Measurements from ENCODE around the gene DYRK1B.
"Not testable (repeated sequence)": the region's sequence is repeated elsewhere in the genome, so short reads cannot be mapped to it uniquely, and the experiment has no call there.

DNA sequence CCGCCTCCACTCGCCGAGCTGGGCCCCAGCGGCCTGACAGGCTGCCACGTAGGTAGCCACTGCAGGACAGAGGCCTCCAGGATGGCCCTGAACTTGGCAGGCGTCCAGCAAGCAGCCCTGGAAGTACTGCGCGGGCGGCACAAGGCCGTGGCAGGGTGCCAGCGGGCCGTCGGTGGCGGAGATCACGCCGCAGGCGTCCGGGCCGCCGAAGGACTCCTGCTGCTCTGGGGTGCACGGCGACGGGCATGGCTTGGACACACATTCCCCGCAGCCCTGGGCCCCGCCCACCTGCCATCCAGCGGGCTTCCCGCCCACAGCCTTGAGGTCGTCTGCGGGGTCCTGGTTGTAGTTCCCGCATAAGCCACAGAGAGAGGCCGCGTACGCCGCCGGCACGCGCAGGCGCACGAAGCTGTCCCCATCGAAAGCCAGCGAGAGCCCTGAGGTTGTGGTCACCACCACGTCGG lies 41.5 kb upstream of the DYRK1B start:
- TF ChIP-seq ZNF624 (tag by site-specific recombination; IDR thresholded peaks at IDR 0.05); ZNF76 (tag by site-specific recombination; IDR thresholded peaks at IDR 0.05; ENCODE audit: borderline replicate concordance, low read depth); ZNF211 (tag by site-specific recombination; IDR thresholded peaks at IDR 0.05; ENCODE audit: low read depth); ZNF248 (tag by site-specific recombination; IDR thresholded peaks at IDR 0.05); MZF1 (tag by site-specific recombination; IDR thresholded peaks at IDR 0.05; ENCODE audit: borderline replicate concordance): not testable (repeated sequence)
- TF ChIP-seq, protein P1, sequence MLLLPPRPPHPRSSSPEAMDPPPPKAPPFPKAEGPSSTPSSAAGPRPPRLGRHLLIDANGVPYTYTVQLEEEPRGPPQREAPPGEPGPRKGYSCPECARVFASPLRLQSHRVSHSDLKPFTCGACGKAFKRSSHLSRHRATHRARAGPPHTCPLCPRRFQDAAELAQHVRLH (tag by site-specific recombination; IDR thresholded peaks at IDR 0.05) = not testable (repeated sequence)
- TF ChIP-seq, protein P2, sequence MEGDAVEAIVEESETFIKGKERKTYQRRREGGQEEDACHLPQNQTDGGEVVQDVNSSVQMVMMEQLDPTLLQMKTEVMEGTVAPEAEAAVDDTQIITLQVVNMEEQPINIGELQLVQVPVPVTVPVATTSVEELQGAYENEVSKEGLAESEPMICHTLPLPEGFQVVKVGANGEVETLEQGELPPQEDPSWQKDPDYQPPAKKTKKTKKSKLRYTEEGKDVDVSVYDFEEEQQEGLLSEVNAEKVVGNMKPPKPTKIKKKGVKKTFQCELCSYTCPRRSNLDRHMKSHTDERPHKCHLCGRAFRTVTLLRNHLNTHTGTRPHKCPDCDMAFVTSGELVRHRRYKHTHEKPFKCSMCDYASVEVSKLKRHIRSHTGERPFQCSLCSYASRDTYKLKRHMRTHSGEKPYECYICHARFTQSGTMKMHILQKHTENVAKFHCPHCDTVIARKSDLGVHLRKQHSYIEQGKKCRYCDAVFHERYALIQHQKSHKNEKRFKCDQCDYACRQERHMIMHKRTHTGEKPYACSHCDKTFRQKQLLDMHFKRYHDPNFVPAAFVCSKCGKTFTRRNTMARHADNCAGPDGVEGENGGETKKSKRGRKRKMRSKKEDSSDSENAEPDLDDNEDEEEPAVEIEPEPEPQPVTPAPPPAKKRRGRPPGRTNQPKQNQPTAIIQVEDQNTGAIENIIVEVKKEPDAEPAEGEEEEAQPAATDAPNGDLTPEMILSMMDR (tag by site-specific recombination; IDR thresholded peaks at IDR 0.05) = not testable (repeated sequence)
